ENCODE measurements around the gene ITGB8.

ITGB8 gene

GRCh38 chr7:20310963-20311742, 19.5 kb upstream of the ITGB8 start:
- no peaks in the 10 kb centered on the region for H3K27me3 ChIP-seq (ENCODE audit: insufficient read depth, low read length, poor library complexity)
- no peaks in the 10 kb centered on the region for H3K9me3 ChIP-seq (ENCODE audit: insufficient read depth, low read length, severe bottlenecking)
- H2AFZ ChIP-seq (ENCODE audit: low read depth, low read length), result no peak overlapping the region
- H3K79me2 ChIP-seq (ENCODE audit: insufficient read depth, low read length), result no peaks in the 10 kb centered on the region
- H3K36me3 ChIP-seq (ENCODE audit: insufficient read depth, low read length), result no peaks in the 10 kb centered on the region
- H3K4me3 ChIP-seq (ENCODE audit: low read depth in 1 of 2, low read length in 2 of 2), result no peak overlapping the region
- no peak overlapping the region for H3K27ac ChIP-seq (ENCODE audit: low read length)
- DNase-seq (no peak), ATAC-seq (ENCODE audit: insufficient read depth, low read depth) (no peak)
- no peaks in the 10 kb centered on the region for H4K20me1 ChIP-seq (ENCODE audit: insufficient read depth, low read length)
- no peak for TF ChIP-seq CTCF (IDR thresholded peaks at IDR 0.05; ENCODE audit: borderline replicate concordance, extremely low read depth, low read length, poor library complexity, severe bottlenecking)
- no peak for TF ChIP-seq EZH2 (IDR thresholded peaks at IDR 0.05; ENCODE audit: borderline replicate concordance, low read depth, low read length, severe bottlenecking)
- H3K4me1 ChIP-seq (ENCODE audit: insufficient read depth, low read length), result no peaks in the 10 kb centered on the region
- no peak overlapping the region for H3K4me2 ChIP-seq (ENCODE audit: insufficient read depth, low read length)
- H3K9ac ChIP-seq (ENCODE audit: low read depth, low read length), result no peak overlapping the region

- TF ChIP-seq EZH2 (IDR thresholded peaks at IDR 0.05; ENCODE audit: borderline replicate concordance, low read depth, low read length, severe bottlenecking) (no peak), CTCF (IDR thresholded peaks at IDR 0.05; ENCODE audit: borderline replicate concordance, extremely low read depth, low read length, poor library complexity, severe bottlenecking) (no peak)
- H3K9me3 ChIP-seq (ENCODE audit: insufficient read depth, low read length, severe bottlenecking), result no peaks in the 10 kb centered on the region
- no peak overlapping the region for H3K4me2 ChIP-seq (ENCODE audit: insufficient read depth, low read length)
- H3K36me3 ChIP-seq (ENCODE audit: insufficient read depth, low read length), result no peaks in the 10 kb centered on the region
- no peak overlapping the region for H2AFZ ChIP-seq (ENCODE audit: low read depth, low read length)
- no peaks in the 10 kb centered on the region for H4K20me1 ChIP-seq (ENCODE audit: insufficient read depth, low read length)
- no peaks in the 10 kb centered on the region for H3K4me1 ChIP-seq (ENCODE audit: insufficient read depth, low read length)
- no peak overlapping the region for H3K4me3 ChIP-seq (ENCODE audit: low read depth in 1 of 2, low read length in 2 of 2)
- DNase-seq (no peak), ATAC-seq (ENCODE audit: insufficient read depth, low read depth) (no peak)
- H3K9ac ChIP-seq (ENCODE audit: low read depth, low read length), result no peak overlapping the region
- H3K27ac ChIP-seq (ENCODE audit: low read length), result no peak overlapping the region
- H3K27me3 ChIP-seq (ENCODE audit: insufficient read depth, low read length, poor library complexity), result no peaks in the 10 kb centered on the region
- H3K79me2 ChIP-seq (ENCODE audit: insufficient read depth, low read length), result no peaks in the 10 kb centered on the region
Observed at GRCh38 chr7:20311743-20312042, 19.0 kb upstream of the ITGB8 start.

- H3K4me3 ChIP-seq (ENCODE audit: low read depth in 1 of 2, low read length in 2 of 2), result no peak overlapping the region
- no peaks in the 10 kb centered on the region for H3K9me3 ChIP-seq (ENCODE audit: insufficient read depth, low read length, severe bottlenecking)
- H3K79me2 ChIP-seq (ENCODE audit: insufficient read depth, low read length), result no peaks in the 10 kb centered on the region
- no peaks in the 10 kb centered on the region for H3K27me3 ChIP-seq (ENCODE audit: insufficient read depth, low read length, poor library complexity)
- H3K4me1 ChIP-seq (ENCODE audit: insufficient read depth, low read length), result no peaks in the 10 kb centered on the region
- H3K4me2 ChIP-seq (ENCODE audit: insufficient read depth, low read length), result no peak overlapping the region
- TF ChIP-seq EZH2 (IDR thresholded peaks at IDR 0.05; ENCODE audit: borderline replicate concordance, low read depth, low read length, severe bottlenecking), result no peak
- no peak for TF ChIP-seq CTCF (IDR thresholded peaks at IDR 0.05; ENCODE audit: borderline replicate concordance, extremely low read depth, low read length, poor library complexity, severe bottlenecking)
- no peak for DNase-seq
- no peak overlapping the region for H3K9ac ChIP-seq (ENCODE audit: low read depth, low read length)
- H4K20me1 ChIP-seq (ENCODE audit: insufficient read depth, low read length), result no peaks in the 10 kb centered on the region
- H2AFZ ChIP-seq (ENCODE audit: low read depth, low read length), result no peak overlapping the region
- no peak overlapping the region for H3K27ac ChIP-seq (ENCODE audit: low read length)
- H3K36me3 ChIP-seq (ENCODE audit: insufficient read depth, low read length), result no peaks in the 10 kb centered on the region
- ATAC-seq (ENCODE audit: insufficient read depth, low read depth), result no peak
Observed at GRCh38 chr7:20312562-20312961, 18.1 kb upstream of the ITGB8 start.

Data from DND-41 (cell line).